Astrocyte (in vitro differentiated cells and primary cell): Measurements from ENCODE around the gene WASHC2A. TPM values are rescaled to one million over a fixed set of nuclear protein-coding genes. Genes with fewer than 3 reads are reported as not detected.
"Not testable (repeated sequence)": the region's sequence is repeated elsewhere in the genome, so short reads cannot be mapped to it uniquely, and the experiment has no call there.

Experiments
- DNase-seq: peaks from one replicate; pipeline ENCODE4 v3.0.0-alpha.2; 2010; ENCODE audit warnings: low read depth
- FAIRE-seq: peaks from 2 replicates; lab custom pipeline; 2011; peaks lifted over from hg19 to GRCh38; lab: Jason Lieb, UNC
- H2AFZ ChIP-seq: 2 replicates; pipeline ENCODE4 v1.6.0; 2012; ENCODE audit warnings: low read depth, low read length, inconsistent platforms
- H3K27ac ChIP-seq: 2 replicates; pipeline ENCODE4 v1.5.1; 2011; ENCODE audit warnings: low read depth, low read length, inconsistent platforms
- H3K27me3 ChIP-seq: 2 replicates; pipeline ENCODE4 v1.6.0; 2011; ENCODE audit warnings: low read length, inconsistent platforms; ENCODE audit not compliant: insufficient read depth
- H3K36me3 ChIP-seq: 2 replicates; pipeline ENCODE4 v1.5.1; 2011; ENCODE audit warnings: low read length, inconsistent platforms; ENCODE audit not compliant: insufficient read depth
- H3K4me1 ChIP-seq: 2 replicates; pipeline ENCODE4 v1.5.1; 2011; ENCODE audit warnings: low read length, inconsistent platforms; ENCODE audit not compliant: insufficient read depth
- H3K4me2 ChIP-seq: 2 replicates; pipeline ENCODE4 v1.6.0; 2012; ENCODE audit warnings: low read length, inconsistent platforms
- H3K4me3 ChIP-seq: 2 replicates; pipeline ENCODE4 v1.5.1; 2011; ENCODE audit warnings: low read depth, mild to moderate bottlenecking, low read length, inconsistent platforms; ENCODE audit not compliant: insufficient read depth
- H3K79me2 ChIP-seq: 2 replicates; pipeline ENCODE4 v1.6.0; 2012; ENCODE audit warnings: mild to moderate bottlenecking, low read length, inconsistent platforms; ENCODE audit not compliant: insufficient read depth
- H3K9ac ChIP-seq: 2 replicates; pipeline ENCODE4 v1.6.0; 2012; ENCODE audit warnings: mild to moderate bottlenecking, low read length, inconsistent platforms
- H3K9me3 ChIP-seq: 2 replicates; pipeline ENCODE4 v1.5.1; 2012; ENCODE audit warnings: low read depth, mild to moderate bottlenecking, low read length, inconsistent platforms; ENCODE audit not compliant: insufficient read depth
- H4K20me1 ChIP-seq: 2 replicates; pipeline ENCODE4 v1.6.0; 2012; ENCODE audit warnings: low read length, inconsistent platforms; ENCODE audit not compliant: insufficient read depth
- H3K27ac Mint-ChIP-seq: one replicate; pipeline ENCODE4 v1.8.0; 2021; ENCODE audit warnings: mild to moderate bottlenecking, mixed read lengths; ENCODE audit not compliant: unreplicated experiment
- H3K27me3 Mint-ChIP-seq: one replicate; pipeline ENCODE4 v1.8.0; 2021; ENCODE audit warnings: low read depth, mixed read lengths; ENCODE audit not compliant: unreplicated experiment
- H3K36me3 Mint-ChIP-seq: one replicate; pipeline ENCODE4 v1.8.0; 2021; ENCODE audit warnings: low read depth, mixed read lengths; ENCODE audit not compliant: unreplicated experiment
- H3K4me1 Mint-ChIP-seq: one replicate; pipeline ENCODE4 v1.8.0; 2021; ENCODE audit warnings: low read depth, mixed read lengths; ENCODE audit not compliant: unreplicated experiment
- H3K4me3 Mint-ChIP-seq: one replicate; pipeline ENCODE4 v1.8.0; 2021; ENCODE audit warnings: mild to moderate bottlenecking, moderate library complexity, mixed read lengths; ENCODE audit not compliant: unreplicated experiment
- H3K9me3 Mint-ChIP-seq: one replicate; pipeline ENCODE4 v1.8.0; 2021; ENCODE audit warnings: mild to moderate bottlenecking, mixed read lengths; ENCODE audit not compliant: unreplicated experiment
- EZH2 ChIP-seq: IDR thresholded peaks from 2 replicates; pipeline ENCODE4 v1.6.1; 2012; ENCODE audit warnings: mild to moderate bottlenecking, low read length, inconsistent platforms; ENCODE audit not compliant: insufficient read depth
- total RNA-seq: library from RNA; stranded (reverse); gene quantifications from 2 replicates; pipeline ENCODE4 v1.2.1, GENCODE V29; 2021
- TF ChIP-seq, protein P1 (sequence below): IDR thresholded peaks from 2 replicates; pipeline ENCODE4 v1.5.1; 2011; ENCODE audit warnings: low read depth, mild to moderate bottlenecking, inconsistent platforms, low read length, moderate library complexity; ENCODE audit not compliant: insufficient read depth

WASHC2A gene
- total RNA-seq, 1 donor from 2014 or later: 40.7 TPM

- no peaks in the 10 kb centered on the region for H3K36me3 ChIP-seq
- TF ChIP-seq, protein P1, sequence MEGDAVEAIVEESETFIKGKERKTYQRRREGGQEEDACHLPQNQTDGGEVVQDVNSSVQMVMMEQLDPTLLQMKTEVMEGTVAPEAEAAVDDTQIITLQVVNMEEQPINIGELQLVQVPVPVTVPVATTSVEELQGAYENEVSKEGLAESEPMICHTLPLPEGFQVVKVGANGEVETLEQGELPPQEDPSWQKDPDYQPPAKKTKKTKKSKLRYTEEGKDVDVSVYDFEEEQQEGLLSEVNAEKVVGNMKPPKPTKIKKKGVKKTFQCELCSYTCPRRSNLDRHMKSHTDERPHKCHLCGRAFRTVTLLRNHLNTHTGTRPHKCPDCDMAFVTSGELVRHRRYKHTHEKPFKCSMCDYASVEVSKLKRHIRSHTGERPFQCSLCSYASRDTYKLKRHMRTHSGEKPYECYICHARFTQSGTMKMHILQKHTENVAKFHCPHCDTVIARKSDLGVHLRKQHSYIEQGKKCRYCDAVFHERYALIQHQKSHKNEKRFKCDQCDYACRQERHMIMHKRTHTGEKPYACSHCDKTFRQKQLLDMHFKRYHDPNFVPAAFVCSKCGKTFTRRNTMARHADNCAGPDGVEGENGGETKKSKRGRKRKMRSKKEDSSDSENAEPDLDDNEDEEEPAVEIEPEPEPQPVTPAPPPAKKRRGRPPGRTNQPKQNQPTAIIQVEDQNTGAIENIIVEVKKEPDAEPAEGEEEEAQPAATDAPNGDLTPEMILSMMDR: no peak
- TF ChIP-seq EZH2: no peak
- peak overlapping the region; percentile 50 for H3K4me2 ChIP-seq
- H3K27me3 ChIP-seq: no peaks in the 10 kb centered on the region
- H2AFZ ChIP-seq: peak overlapping the region; percentile 56
- no peak overlapping the region for H3K27ac Mint-ChIP-seq
- no peaks in the 10 kb centered on the region for H3K36me3 Mint-ChIP-seq
- H3K4me1 ChIP-seq: no peaks in the 10 kb centered on the region
- no peak overlapping the region for H3K27ac ChIP-seq
- no peak overlapping the region for H3K4me3 Mint-ChIP-seq
- H3K4me1 Mint-ChIP-seq: no peaks in the 10 kb centered on the region
- peaks cover 6% of the 10 kb centered on the region for H3K27me3 Mint-ChIP-seq
- FAIRE-seq (no peak), DNase-seq (no peak)
- no peaks in the 10 kb centered on the region for H4K20me1 ChIP-seq
- H3K9ac ChIP-seq: no peak overlapping the region
- H3K9me3 Mint-ChIP-seq: no peaks in the 10 kb centered on the region
- no peaks in the 10 kb centered on the region for H3K79me2 ChIP-seq
- H3K4me3 ChIP-seq: no peak overlapping the region
- H3K9me3 ChIP-seq: no peaks in the 10 kb centered on the region
These were observed 85.1 kb downstream of the WASHC2A start for GRCh38 chr10:50152792-50153272.

DNA sequence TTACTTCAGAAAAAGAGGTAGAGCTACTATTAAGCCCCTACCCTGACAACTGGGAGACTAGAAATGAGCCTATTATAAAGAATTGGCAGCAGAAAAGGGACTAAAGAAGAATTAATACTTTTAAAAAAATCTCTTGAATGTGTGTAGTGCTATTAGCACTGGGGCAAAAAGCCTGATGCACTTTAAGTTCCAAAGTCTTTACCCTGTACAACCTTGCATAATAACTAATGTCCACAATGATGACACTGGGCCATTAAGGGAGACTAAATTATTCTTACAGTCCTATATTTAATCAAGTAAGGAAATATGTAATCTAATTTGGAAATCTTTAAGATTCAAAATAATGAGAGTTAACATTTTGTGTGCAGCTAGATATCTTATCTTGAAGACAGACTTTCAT lies 90.1 kb downstream of the WASHC2A start:
- H3K4me3 Mint-ChIP-seq, H3K36me3 Mint-ChIP-seq, H4K20me1 ChIP-seq, H3K9ac ChIP-seq, H3K4me1 ChIP-seq, H3K4me1 Mint-ChIP-seq, H3K4me2 ChIP-seq, H3K27ac ChIP-seq, H3K27me3 ChIP-seq, H3K4me3 ChIP-seq, H3K27me3 Mint-ChIP-seq, FAIRE-seq, H2AFZ ChIP-seq, H3K27ac Mint-ChIP-seq, H3K9me3 ChIP-seq, H3K79me2 ChIP-seq, H3K9me3 Mint-ChIP-seq, DNase-seq, H3K36me3 ChIP-seq: not testable (repeated sequence)

GRCh38 chr10:50159856-50160255 lies 92.1 kb downstream of the WASHC2A start:
- not testable (repeated sequence) for H3K9me3 Mint-ChIP-seq, H3K4me1 ChIP-seq, H4K20me1 ChIP-seq, DNase-seq, H3K36me3 ChIP-seq, H3K9ac ChIP-seq, H3K4me1 Mint-ChIP-seq, H3K9me3 ChIP-seq, H3K27ac Mint-ChIP-seq, H3K27me3 ChIP-seq, FAIRE-seq, H3K27ac ChIP-seq, H3K27me3 Mint-ChIP-seq, H3K4me2 ChIP-seq, H3K79me2 ChIP-seq, H2AFZ ChIP-seq, H3K4me3 ChIP-seq, H3K36me3 Mint-ChIP-seq, H3K4me3 Mint-ChIP-seq

DNA sequence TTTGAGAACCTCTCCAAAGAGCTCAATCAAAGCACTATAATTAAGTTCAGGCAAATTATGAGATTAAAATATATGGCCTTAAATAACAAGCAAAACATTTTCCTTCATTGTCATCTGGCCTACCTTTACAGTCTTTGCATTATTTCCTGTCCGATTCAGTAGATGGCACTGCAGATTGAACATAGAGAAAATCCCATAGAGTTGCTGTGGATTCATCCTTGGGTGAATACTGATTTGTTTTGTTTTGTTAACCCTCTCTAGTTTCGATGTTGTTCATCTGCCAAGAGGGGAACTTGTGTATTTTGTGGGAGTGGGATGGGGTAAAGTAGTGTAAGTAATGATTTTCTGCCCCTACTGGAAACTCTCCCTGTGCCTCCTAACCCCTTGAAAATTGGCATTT lies 97.3 kb downstream of the WASHC2A start:
- not testable (repeated sequence) for FAIRE-seq, H3K4me3 Mint-ChIP-seq

GRCh38 chr10:50167833-50168232 lies 100.1 kb downstream of the WASHC2A start:
- H3K27ac Mint-ChIP-seq, DNase-seq, H3K4me1 Mint-ChIP-seq, H3K4me2 ChIP-seq, H3K27me3 Mint-ChIP-seq, H3K9ac ChIP-seq, H3K36me3 Mint-ChIP-seq, H3K79me2 ChIP-seq, H3K36me3 ChIP-seq, H2AFZ ChIP-seq, H3K4me3 Mint-ChIP-seq, H3K27me3 ChIP-seq, H3K4me3 ChIP-seq, FAIRE-seq, H3K9me3 Mint-ChIP-seq, H4K20me1 ChIP-seq, H3K9me3 ChIP-seq, H3K27ac ChIP-seq, H3K4me1 ChIP-seq: not testable (repeated sequence)

More for the DNA sequence above, 97.3 kb downstream of the WASHC2A start:
- H3K27me3 ChIP-seq, H3K4me1 ChIP-seq, H3K27ac Mint-ChIP-seq, H3K9me3 Mint-ChIP-seq, DNase-seq, H3K36me3 Mint-ChIP-seq, H3K9me3 ChIP-seq, H3K79me2 ChIP-seq, H3K4me2 ChIP-seq, H3K27me3 Mint-ChIP-seq, H3K36me3 ChIP-seq, H3K9ac ChIP-seq, H3K27ac ChIP-seq, H4K20me1 ChIP-seq, H2AFZ ChIP-seq, H3K4me1 Mint-ChIP-seq, H3K4me3 ChIP-seq: not testable (repeated sequence)
